ENCODE data around the gene PRELID1.
A peak's percentile ranks its signal among the peaks of the same experiment; 100 is the strongest.

Gene PRELID1

DNA sequence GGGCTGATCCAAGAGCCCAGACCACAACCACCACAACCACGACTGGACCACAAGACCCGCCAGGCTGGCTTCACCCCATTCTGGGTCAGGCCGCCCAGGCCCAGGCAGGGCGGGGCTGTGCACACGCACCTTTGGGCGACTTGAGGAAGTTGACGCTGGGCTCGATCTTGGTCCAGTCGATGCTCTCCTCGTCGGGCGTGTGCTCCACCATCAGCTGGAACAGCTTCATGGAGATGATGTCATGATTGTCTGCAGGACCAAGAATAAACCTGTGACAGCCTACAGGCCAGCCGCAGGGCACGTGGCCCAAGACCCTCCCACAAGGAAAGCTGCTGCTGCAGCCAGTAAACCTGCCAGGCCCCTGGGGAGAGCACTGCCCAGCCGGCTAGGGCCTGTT, 30.6 kb downstream of the PRELID1 start:
- H3K27ac ChIP-seq = no peak overlapping the region

DNA sequence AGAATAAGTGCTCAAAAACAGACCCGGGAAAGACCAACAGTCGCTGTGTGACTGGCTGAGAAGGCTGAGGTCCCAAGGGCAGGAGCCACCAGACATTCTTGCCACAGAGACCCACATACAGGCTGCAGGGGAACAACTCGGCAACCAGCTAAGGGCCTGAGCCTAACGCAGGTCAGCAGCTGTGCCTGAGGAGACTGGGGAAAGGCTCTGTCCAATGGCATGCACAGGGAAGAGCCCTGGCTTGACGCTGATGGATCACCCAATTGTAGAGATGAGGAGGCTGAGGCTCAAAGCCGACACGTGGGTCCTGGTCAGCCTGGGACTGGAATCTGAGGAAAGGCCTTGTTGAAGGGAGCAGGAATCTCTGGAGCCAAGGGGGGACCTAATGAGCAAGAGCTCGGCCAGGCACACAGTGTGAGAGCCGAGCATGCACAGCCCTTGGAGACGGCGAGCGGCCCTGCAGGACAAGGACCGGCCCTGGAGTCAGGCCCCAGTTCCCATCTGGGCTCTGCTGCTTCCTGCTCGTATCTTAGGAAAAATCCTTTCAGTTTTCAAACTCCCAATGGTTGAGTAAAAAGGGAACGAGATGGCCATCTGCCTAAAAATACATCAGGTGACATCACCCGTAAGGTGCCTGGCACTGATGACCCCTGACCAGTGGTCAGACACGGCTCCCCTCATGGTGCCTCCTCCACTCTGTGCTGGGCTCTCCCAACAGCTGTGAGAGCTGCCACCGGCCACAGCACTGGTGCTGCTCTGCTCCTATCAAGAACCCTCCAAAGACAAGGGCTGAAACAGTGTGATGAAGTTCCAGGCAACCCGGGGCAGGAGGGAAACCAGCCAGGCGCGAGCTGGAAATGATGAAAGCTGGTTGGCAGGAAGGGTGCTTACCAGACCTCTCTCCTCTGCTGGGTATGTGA, 31.4 kb downstream of the PRELID1 start:
- no peak overlapping the region for H3K27ac ChIP-seq
- TF ChIP-seq, protein P1, sequence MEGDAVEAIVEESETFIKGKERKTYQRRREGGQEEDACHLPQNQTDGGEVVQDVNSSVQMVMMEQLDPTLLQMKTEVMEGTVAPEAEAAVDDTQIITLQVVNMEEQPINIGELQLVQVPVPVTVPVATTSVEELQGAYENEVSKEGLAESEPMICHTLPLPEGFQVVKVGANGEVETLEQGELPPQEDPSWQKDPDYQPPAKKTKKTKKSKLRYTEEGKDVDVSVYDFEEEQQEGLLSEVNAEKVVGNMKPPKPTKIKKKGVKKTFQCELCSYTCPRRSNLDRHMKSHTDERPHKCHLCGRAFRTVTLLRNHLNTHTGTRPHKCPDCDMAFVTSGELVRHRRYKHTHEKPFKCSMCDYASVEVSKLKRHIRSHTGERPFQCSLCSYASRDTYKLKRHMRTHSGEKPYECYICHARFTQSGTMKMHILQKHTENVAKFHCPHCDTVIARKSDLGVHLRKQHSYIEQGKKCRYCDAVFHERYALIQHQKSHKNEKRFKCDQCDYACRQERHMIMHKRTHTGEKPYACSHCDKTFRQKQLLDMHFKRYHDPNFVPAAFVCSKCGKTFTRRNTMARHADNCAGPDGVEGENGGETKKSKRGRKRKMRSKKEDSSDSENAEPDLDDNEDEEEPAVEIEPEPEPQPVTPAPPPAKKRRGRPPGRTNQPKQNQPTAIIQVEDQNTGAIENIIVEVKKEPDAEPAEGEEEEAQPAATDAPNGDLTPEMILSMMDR (conservative IDR thresholded peaks at IDR 0.05) = no peak

More for the DNA sequence above, 30.6 kb downstream of the PRELID1 start:
- TF ChIP-seq, protein P1 (conservative IDR thresholded peaks at IDR 0.05) = no peak

DNA sequence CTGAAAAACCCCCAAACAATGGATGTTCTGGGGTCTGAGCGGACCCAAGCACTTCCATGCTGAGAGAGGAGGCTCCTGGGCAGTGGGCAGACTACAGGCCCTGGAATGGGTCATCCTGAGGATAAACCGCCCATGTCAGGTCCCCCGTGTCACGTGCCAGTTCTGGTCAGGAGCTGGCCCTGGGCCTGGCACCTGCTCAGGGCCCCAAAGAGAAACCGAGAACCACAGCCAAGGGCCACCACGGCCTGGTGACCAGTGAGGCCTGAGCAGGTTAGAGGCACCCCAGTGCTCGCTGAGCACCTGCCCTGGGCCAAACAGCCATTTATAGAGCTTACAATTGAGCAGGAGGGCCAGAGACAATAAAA, 32.1 kb downstream of the PRELID1 start:
- TF ChIP-seq, protein P1 (conservative IDR thresholded peaks at IDR 0.05) = no peak
- no peak overlapping the region for H3K27ac ChIP-seq

DNA sequence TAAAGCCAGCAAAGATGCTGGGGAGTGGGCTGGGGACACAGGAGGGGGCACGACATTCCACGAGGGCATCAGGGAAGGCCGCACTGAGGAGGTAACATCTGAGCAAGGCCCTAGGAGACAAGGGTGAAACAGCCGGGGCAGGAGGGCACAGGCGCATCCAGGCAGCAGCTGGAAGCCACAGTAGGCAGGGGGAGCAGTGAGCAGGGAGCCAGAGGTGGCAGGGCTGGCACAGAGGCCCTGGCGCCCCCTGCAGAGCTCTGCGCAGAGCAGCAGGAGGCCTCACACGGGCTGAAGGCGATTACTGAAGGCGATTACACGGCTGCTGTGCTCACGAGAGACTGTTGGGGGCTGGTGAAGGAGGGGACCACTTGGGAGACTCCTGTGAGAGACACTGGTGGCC, 32.5 kb downstream of the PRELID1 start:
- no peak overlapping the region for H3K27ac ChIP-seq
- TF ChIP-seq, protein P1 (conservative IDR thresholded peaks at IDR 0.05) = peak; percentile 62

DNA sequence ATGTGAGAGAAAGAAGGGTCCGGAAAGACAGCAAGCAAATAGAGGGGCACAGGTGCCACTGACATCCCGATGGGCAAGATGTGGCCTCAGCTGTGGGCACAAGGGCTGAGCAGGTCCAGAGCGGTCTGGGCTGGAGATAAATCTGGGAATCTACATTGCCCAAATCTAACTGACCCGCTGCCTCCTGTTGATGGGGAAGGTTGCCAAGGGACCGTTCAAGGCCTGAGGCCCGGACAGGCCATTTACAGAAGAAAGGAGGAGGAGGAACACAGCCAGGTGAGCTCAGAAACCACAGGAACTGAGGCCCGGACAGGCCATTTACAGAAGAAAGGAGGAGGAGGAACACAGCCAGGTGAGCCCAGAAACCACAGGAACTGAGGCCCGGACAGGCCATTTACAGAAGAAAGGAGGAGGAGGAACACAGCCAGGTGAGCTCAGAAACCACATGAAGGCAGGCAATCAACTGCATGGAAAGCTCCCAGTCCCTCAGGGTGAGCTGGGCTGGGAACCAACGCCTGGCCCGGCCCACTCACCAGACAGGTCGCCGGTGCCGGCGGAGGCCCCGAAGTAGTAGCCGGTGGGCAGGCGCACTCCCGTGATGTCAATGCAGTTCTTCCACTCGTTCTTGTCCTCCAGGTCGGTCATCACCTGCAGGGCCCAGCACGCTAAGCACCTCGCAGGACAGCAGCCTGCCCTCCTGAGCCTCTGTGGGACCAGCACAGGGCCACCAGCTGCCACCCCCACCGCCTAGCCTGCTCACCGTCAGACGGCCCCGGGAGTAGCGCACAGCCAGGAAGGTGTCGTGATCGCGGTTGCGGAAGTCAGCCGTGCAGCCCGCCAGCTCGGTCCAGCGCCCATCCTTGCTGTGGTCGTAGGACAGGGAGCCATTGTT, 33.2 kb downstream of the PRELID1 start:
- no peak overlapping the region for H3K27ac ChIP-seq
- TF ChIP-seq, protein P1 (conservative IDR thresholded peaks at IDR 0.05) = no peak

DNA sequence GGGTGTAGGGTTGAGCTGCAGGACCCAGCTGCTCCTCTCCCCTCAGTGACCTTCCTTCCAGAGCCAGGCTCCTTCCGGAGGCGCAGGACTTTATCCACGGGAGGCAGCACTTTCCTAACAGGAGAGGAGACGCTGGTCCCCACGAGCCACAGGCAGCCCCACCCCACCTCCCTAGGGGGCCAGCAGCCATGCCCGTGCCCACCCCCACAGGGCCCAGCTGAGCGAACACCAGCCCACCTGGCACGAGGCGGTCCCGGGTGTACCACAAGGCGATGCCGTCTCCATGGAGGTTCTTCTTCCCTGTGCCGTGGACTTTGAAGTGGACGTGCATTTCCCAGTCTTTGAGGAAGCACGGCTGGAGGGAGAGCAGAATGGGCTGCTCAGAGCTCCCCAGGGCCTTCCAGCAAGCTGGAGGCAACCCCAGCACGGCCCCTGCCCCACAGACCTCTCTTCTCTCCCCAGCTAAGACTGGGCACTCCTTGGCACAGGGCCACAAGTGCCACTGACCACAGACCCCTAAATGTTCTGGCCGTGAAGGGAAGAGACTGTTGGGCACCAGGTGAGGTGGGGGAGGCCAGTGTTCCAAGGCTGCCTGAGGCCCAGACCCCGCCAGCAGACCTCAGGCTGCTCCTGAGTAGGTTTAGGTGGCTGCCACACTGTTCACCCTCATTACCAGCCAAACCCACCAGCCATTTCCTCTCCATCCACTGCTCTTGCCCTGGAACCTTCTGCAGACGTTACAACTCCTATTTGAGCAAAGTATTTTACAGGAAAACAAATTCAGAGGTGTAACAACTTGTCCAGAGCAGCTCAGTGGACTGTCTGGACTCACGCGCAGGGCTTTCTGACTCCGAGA, 34.9 kb downstream of the PRELID1 start:
- peak overlapping the region; percentile 54 for H3K27ac ChIP-seq
- TF ChIP-seq, protein P1 (conservative IDR thresholded peaks at IDR 0.05) = no peak
